GM18861 (cell line): ENCODE results near the gene COMMD6.
"Not testable (repeated sequence)": the region's sequence is repeated elsewhere in the genome, so short reads cannot be mapped to it uniquely, and the experiment has no call there.

Source experiments
- ATAC-seq: cut with Tn5 transposase; IDR thresholded peaks from one replicate; pipeline ENCODE4 v1.9.1; 2021; ENCODE audit not compliant: unreplicated experiment

Gene COMMD6

DNA sequence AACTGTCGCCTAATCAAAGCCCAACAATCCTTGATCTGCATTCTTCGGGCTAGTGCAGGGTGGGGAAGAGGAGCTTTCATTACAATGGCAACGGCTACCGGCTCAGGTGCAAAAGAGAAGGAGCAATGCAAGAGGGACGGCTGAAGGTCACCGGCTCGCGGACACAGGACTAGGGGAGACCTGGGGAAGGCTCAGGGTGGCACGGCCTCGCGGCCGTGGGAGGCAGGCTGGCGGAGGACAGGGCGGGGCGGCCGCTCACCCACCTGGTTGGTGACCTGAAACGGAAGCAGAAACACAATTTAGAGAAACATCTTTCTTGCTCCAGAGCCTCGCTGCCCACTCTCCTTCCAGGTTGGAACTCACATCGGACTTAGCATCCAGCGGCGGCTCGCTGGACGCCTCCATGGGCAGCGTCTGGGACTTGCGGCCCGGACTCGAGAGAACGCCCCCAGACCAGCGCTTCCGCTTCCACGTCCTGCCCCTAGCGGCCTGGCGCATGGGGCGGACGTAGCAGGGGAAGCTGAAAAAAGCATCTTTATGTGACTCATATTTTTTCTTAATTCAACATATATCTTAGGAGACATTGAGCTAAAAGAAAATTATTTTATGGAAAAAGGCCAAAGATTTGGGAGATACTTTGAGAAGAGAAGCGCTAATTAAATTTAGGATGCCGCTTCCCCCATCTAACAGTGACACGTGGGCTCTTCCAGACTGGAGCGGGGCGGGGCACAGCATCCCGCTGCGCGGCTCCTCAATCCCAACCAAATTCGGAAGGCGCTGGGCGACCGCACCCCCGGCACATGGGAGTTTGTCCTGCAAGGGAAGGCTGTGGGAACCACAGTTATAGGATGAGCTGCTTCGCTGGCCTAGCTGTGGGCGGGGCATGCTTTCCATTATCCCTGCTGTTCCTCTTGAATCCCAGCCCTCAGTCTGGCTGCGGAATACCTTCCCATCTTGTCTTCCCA lies at the start of gene COMMD6:
COMMD6 (minus strand) TSS at position 441 of the 965 bp plus-strand sequence; CDS start at position 405, 36 bp downstream.
- peak; percentile 94 for ATAC-seq

GRCh38 chr13:75585153-75585552 lies 47.5 kb upstream of the COMMD6 start:
- no peak for ATAC-seq

DNA sequence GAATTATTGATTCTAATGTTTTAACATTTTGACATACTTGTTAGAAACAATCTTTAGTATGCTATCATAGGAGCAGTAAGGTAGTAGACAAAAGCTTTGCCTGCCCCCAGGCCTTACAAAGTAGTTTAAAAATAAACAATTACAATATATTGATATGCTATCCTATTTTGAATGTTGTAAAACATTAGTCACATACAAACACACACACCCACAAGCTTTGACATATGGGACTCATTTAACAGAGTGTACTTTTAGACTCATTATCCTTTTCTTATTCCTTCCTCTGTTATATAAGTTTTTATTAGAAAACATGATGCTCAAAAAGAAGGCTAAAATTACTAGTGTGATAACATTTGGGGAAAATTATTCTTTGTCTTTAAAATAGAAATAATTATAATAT lies 45.5 kb upstream of the COMMD6 start:
- ATAC-seq, result no peak

DNA sequence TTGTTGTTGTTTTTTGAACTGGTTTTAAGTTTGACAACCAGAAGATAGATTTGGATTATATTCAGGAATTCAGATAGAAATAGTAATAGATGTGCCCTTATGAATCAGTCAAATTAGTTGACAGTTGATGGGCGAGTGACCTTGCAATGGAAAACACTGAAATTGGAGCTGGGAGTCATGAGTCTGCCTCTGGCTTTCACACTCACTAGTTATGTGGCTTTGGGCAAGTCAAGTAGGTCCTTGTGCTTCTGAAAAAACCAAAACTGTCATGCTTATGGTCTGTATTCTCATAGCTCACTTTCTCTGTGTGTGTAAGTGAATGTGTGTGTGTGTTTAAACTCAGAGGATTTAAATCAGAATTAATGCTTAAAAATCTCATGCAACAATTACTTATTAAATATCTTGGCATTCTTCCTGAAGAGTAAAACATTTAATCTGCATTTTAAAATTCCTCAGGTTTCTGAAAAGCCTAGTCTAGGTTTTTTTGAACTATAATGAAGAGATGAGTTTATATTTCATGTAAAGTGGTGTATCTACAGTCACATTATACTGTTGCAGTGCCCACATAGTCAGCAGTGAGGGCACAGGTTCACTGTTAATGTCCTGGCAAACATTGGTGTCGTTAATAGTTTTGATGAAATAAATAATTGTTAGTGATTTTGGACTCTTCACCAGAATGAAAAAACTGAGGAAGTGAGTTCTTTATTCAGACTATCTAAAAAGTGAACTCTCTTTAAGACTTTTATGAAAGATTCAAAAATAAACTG lies 44.4 kb upstream of the COMMD6 start:
- no peak for ATAC-seq

- ATAC-seq, result no peak
Observed at GRCh38 chr13:75579529-75579928, 41.9 kb upstream of the COMMD6 start.

DNA sequence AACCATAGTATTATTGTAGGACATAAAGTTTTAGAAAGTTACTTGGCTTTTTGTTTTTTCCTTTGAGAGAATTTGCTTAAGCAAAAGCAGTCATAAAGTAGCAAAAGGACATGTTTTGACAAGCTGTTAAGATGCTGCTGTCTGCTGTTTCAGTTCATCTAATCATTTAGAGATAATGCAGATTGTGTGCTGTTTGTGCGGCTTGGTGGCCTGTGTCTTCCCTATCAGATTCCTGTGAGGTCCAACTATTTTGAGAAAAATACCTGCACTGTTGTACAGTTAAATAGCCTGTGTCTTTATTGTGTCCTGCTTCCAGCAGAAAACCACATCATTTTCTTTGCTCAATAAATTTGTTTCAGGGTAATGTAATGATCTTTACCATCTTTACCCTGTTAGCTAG lies 31.9 kb upstream of the COMMD6 start:
- no peak for ATAC-seq

DNA sequence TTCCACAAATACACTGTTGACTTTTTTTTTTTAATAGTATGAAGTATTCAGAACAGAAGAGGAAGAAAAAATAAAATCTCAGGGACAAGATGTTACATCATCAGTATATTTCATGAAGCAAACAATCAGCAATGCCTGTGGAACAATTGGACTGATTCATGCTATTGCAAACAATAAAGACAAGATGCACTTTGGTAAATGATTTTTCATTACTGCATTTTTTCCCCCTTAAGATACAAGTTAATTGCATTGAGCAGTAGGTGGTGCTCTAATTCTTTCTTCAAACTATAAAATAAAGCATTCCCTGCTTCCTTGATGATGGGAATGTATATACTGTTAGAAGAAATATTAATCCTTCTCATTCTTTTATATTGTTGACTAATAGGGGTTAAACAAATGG lies 29.0 kb upstream of the COMMD6 start:
- no peak for ATAC-seq

GRCh38 chr13:75558145-75558840 lies 20.7 kb upstream of the COMMD6 start:
- ATAC-seq, result no peak

DNA sequence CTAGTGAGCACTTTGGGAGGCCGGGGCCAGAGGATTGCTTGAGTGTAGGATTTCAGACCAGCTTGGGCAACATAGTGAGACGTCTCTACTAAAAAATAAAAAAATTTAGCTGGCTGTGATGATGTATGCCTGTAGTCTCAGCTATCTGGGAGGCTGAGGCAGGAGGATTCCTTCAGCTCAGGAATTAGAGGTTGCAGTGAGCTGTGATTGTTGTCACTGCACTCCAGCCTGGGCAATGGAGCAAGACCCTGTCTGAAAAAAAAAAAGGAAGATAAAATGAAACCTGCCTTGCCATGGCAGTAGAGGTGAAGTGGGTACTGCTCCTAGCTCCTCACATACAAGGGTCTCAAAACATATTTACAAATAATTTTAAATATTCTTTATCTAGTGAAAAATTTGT lies 19.3 kb upstream of the COMMD6 start:
- ATAC-seq, result no peak

GRCh38 chr13:75555836-75556235 lies 18.2 kb upstream of the COMMD6 start:
- no peak for ATAC-seq

DNA sequence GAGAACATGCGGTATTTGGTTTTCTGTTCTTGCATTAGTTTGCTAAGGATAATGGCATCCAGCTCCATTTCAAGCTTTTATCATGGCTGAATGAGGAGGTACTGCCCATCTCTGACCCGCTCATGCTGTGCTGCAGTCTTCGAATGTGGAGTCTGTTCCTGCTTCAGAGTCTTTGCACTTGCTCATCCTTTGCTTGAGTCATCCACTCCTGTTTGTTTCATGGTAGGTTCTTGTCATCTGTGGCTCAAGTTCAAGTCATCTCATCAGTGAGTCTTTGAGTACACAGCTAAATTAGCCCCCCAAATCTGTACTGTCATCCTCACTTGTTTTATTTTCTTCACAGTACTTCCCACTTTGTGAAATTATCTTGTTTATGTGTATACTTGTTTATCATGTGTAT lies 17.3 kb upstream of the COMMD6 start:
- no peak for ATAC-seq

GRCh38 chr13:75554464-75554863 lies 16.8 kb upstream of the COMMD6 start:
- no peak for ATAC-seq

DNA sequence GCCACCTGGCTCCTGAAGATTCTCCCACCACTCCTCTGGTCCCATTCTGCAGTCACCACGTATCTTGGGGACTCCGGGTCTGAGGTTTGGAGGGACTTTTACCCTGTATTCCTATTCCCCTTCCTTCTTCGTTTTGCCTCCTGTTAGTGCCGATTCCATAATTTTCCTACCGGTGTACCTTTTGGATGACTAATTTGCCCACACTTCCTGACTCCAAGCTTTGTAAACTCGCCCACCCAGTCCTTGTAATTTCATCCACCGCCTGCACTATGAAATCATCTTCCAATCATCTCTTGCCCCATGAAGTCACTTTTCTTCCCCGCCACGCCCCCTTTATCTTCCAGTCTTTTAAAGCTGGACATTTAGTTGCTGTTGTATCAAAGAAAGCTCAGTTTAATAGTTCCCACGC lies 12.5 kb upstream of the COMMD6 start:
- no peak for ATAC-seq

- peak; percentile 97 for ATAC-seq
Observed at GRCh38 chr13:75549262-75550158, 11.9 kb upstream of the COMMD6 start, which contains the start of gene UCHL3. Gene UCHL3, plus strand, starts transcription at chr13:75549791. Its CDS starts 30 bp downstream, at chr13:75549821.

- ATAC-seq, result no peak
Observed at GRCh38 chr13:75547917-75548316, 10.3 kb upstream of the COMMD6 start.

- not testable (repeated sequence) for ATAC-seq
Observed at GRCh38 chr13:75545386-75545785, 7.7 kb upstream of the COMMD6 start.

DNA sequence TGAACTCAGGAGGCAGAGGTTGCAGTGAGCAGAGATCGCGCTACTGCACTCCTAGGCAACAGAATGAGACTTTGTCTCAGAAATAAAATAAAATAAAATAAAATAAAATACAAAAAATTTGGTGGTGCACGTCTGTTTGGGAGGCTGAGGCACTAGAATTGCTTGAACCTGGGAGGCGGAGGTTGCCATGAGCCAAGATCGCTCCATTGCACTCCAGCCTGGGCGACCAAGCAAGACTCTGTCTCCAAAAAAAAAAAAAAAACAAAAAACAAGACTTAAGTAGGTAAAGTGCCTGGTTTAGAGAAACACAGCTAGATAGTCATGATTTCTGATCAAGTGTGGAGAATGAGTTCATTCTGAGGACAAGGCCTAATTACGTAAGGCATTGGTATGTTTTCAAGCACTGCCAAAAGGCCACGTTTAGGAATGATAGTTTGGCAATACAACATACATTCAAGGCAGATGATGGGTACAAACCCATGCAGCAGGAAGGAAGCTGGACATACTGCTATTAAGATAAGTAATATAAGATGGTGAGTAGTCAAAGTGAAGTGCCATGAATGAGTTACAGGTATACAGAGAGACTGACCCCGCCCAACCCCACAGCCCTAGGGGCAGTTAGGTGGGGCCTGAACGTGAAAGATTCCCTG lies 7.2 kb upstream of the COMMD6 start:
- no peak for ATAC-seq

DNA sequence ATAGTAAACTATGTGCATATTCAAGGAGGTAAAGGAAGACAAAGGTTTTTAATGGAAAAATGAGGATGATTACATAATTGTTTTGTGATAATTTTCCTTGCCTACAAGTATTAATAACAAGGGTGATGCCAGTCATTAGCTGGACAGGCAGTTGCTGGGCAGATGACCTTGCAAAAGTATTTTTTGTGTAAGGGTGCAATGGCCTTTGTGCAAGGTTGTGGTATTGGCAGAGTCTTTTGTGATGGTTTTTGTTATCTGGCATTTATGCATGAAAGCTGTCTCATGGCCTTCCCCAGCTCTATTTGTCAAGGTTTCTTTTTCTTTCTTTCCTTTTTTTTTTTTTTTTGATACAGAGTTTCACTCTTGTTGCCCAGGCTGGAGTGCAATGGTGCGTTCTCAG lies 4.3 kb upstream of the COMMD6 start:
- no peak for ATAC-seq

DNA sequence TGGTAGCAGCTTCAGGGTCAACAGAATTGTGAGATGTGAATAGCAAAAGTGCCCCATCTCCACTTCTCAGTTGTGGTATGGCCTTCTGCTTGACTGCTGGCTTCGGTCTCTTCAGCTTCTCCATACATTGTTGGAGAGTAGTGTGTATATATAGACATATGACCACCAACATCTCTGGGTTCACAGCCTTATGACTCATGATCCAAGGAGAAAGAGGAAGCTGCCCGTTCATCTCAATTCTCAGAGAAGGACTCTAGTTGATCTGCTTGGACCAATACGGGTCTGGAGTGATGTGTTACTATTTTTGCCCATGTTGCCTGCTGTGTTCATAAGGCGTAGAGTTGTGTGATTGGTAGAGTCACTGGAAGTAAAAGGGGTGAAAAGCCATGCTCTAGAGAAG lies 3.6 kb upstream of the COMMD6 start:
- no peak for ATAC-seq

DNA sequence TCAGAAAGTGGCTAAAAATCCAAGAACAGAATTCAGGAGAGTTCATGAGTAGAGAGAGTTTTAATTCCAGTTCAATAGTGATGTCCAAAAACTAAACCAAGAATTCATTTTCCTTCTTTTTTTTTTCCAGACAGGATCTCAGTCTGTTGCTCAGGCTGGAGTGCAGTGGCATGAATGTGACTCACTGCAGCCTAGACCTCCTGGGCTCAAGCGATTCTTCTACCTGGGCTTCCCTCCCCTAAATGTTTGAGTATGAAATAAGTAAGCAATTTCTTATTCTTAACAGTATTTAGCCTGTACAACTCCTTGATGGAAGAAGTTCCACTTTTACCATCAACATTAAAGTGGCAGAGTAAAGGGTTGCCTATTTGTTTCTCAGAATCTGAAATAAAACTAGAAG lies 3.8 kb downstream of the COMMD6 start:
- no peak for ATAC-seq
